Activated naive CD4-positive, alpha-beta T cell treated with anti-CD3 and anti-CD28 coated beads, Interleukin-2, amount 10 ng/mL, durations not matched to agents 7 days and 5 days (primary cell): ENCODE results near the gene PSMA3.
"Not testable (repeated sequence)": the region's sequence is repeated elsewhere in the genome, so short reads cannot be mapped to it uniquely, and the experiment has no call there.

Source experiments
- CTCF ChIA-PET: fragments of 350-600 bp; sonication (Branson Sonifier 250); formaldehyde crosslinking; loops from one replicate; lab custom pipeline; 2021; ENCODE audit warnings: antibody characterized with exemption; lab: Charles Lee
- DNase-seq: peaks from one replicate; pipeline ENCODE4 v3.0.0-alpha.2; 2020
- H3K27ac Mint-ChIP-seq: one replicate; pipeline ENCODE4 v1.8.0; 2021; ENCODE audit warnings: mild to moderate bottlenecking, moderate library complexity, mixed read lengths
- H3K27me3 Mint-ChIP-seq: one replicate; pipeline ENCODE4 v1.8.0; 2021; ENCODE audit warnings: mild to moderate bottlenecking, mixed read lengths
- H3K36me3 Mint-ChIP-seq: one replicate; pipeline ENCODE4 v1.8.0; 2021; ENCODE audit warnings: mixed read lengths
- H3K4me1 Mint-ChIP-seq: one replicate; pipeline ENCODE4 v1.8.0; 2021; ENCODE audit warnings: mixed read lengths
- H3K4me3 Mint-ChIP-seq: one replicate; pipeline ENCODE4 v1.8.0; 2021; ENCODE audit warnings: mild to moderate bottlenecking, moderate library complexity, mixed read lengths
- H3K9me3 Mint-ChIP-seq: one replicate; pipeline ENCODE4 v1.8.0; 2021; ENCODE audit warnings: mixed read lengths

PSMA3 gene

GRCh38 chr14:58243790-58244555 lies 670 bp upstream of the PSMA3 start:
- CTCF ChIA-PET: no interaction called here
- no peak for DNase-seq
- Mint-ChIP-seq H3K9me3 (no peaks in the 10 kb centered on the region), H3K36me3 (peaks cover 19% of the 10 kb centered on the region), H3K4me1 (peaks cover 42% of the 10 kb centered on the region), H3K27me3 (peaks cover 4% of the 10 kb centered on the region), H3K27ac (peak overlapping the region; percentile 98), H3K4me3 (peak overlapping the region; percentile 92)

DNA sequence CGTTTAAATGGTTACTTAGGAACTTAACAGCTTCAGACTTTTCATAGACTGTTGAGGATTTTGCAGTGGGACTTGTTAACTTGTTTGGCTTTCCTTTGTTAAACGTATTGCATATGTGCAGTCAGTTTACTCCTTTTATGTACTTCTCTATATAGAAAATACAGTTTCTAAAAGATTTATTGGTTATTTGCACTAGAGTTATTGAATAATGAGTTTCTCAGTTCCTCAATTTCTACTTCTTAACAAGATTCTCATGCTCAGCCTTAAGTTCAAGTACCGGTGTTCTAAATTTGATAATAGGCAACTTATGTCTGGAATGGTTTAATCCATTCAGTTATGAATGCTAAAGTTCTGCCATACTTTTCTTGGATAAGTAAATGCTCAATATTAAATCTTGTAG lies 919 bp downstream of the PSMA3 start:
- CTCF ChIA-PET: interaction anchor here (1.1 kb wide), 1 partner anchor 53 kb away, joined by 3 read pairs; the partner anchor contains the start of gene ARID4A
- Mint-ChIP-seq H3K9me3 (no peaks in the 10 kb centered on the region), H3K27ac (peak overlapping the region; percentile 98), H3K36me3 (peaks cover 26% of the 10 kb centered on the region), H3K4me1 (peaks cover 42% of the 10 kb centered on the region), H3K4me3 (peak overlapping the region; percentile 92), H3K27me3 (peaks cover 4% of the 10 kb centered on the region)
- DNase-seq: no peak

GRCh38 chr14:58249611-58250010 lies 5.0 kb downstream of the PSMA3 start:
- peaks cover 2% of the 10 kb centered on the region for H3K27me3 Mint-ChIP-seq
- peaks cover 40% of the 10 kb centered on the region for H3K36me3 Mint-ChIP-seq
- CTCF ChIA-PET: no interaction called here

GRCh38 chr14:58258156-58258555 lies 13.5 kb downstream of the PSMA3 start:
- Mint-ChIP-seq H3K9me3 (no peaks in the 10 kb centered on the region), H3K27me3 (no peaks in the 10 kb centered on the region), H3K4me1 (peaks cover 2% of the 10 kb centered on the region), H3K4me3 (no peak overlapping the region), H3K27ac (no peak overlapping the region), H3K36me3 (peaks cover 31% of the 10 kb centered on the region)
- CTCF ChIA-PET: interaction anchor here (0.8 kb wide), 1 partner anchor 103 kb away, joined by 4 read pairs; no protein-coding TSS in a partner anchor
- DNase-seq: no peak

More at GRCh38 chr14:58249611-58250010, 5.0 kb downstream of the PSMA3 start:
- Mint-ChIP-seq H3K9me3 (no peaks in the 10 kb centered on the region), H3K4me3 (no peak overlapping the region), H3K27ac (no peak overlapping the region), H3K4me1 (peaks cover 32% of the 10 kb centered on the region)
- no peak for DNase-seq

- H3K9me3 Mint-ChIP-seq, H3K27me3 Mint-ChIP-seq, DNase-seq, H3K4me3 Mint-ChIP-seq, H3K4me1 Mint-ChIP-seq, CTCF ChIA-PET: not testable (repeated sequence)
- peak overlapping the region; percentile 62 for H3K27ac Mint-ChIP-seq
- peaks cover 48% of the 10 kb centered on the region for H3K36me3 Mint-ChIP-seq
Observed at GRCh38 chr14:58262005-58262404, 17.4 kb downstream of the PSMA3 start.

DNA sequence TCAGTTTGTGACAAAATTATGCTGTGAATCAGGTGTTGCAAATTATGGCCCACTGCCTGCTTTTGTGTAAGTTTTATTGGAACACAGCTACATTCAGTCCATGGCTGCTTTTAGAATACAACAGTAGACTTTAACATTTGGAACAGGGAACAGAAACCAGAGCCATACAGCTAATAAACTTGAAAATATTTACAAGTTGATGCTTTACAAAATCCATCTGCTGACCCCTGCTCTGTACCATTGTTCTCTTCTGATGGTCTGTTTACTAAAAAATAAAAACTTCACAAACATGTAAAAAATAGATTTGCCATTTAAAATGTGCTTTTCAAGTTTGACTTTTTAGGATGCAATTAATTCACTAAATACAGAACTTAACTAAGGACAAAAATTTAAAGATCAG lies 20.8 kb downstream of the PSMA3 start:
- H3K4me1 Mint-ChIP-seq: no peaks in the 10 kb centered on the region
- H3K9me3 Mint-ChIP-seq: no peaks in the 10 kb centered on the region
- CTCF ChIA-PET: interaction anchor here (0.6 to 1.0 kb wide), 2 partner anchors 9 to 108 kb away, joined by 3 read pairs; no protein-coding TSS in a partner anchor
- H3K4me3 Mint-ChIP-seq: no peak overlapping the region
- peaks cover 51% of the 10 kb centered on the region for H3K36me3 Mint-ChIP-seq
- no peaks in the 10 kb centered on the region for H3K27me3 Mint-ChIP-seq
- no peak for DNase-seq
- peak overlapping the region; percentile 8 for H3K27ac Mint-ChIP-seq

GRCh38 chr14:58270628-58271027 lies 26.0 kb downstream of the PSMA3 start:
- Mint-ChIP-seq H3K4me3 (no peak overlapping the region), H3K4me1 (peaks cover 18% of the 10 kb centered on the region), H3K27me3 (no peaks in the 10 kb centered on the region), H3K27ac (peak overlapping the region; percentile 61), H3K9me3 (no peaks in the 10 kb centered on the region), H3K36me3 (peaks cover 67% of the 10 kb centered on the region)
- no peak for DNase-seq
- CTCF ChIA-PET: no interaction called here

GRCh38 chr14:58272588-58273372 lies 28.1 kb downstream of the PSMA3 start:
- no peak for DNase-seq
- Mint-ChIP-seq H3K9me3 (no peaks in the 10 kb centered on the region), H3K36me3 (peaks cover 58% of the 10 kb centered on the region), H3K4me3 (no peak overlapping the region), H3K4me1 (peaks cover 30% of the 10 kb centered on the region), H3K27me3 (no peaks in the 10 kb centered on the region), H3K27ac (no peak overlapping the region)
- CTCF ChIA-PET: no interaction called here

DNA sequence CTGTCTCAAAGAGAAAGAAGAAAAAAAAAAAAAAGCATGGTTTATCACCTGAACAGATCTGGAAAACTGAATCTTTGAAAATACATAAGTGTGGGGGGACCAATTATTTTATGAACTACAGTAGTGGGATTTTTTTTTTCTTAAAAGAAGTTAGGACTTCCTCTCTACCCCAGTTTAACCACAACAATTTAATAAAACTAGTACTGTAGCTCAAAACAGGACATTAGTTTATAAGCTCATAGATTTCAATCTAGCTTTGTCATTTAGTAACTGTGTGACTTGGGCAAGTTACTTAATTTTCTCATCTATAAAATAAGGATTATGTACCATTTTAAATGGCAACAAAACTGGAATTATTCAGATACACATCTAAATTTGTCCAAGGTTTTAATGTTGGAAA lies 30.2 kb downstream of the PSMA3 start:
- H3K36me3 Mint-ChIP-seq: peaks cover 61% of the 10 kb centered on the region
- H3K27ac Mint-ChIP-seq: peak overlapping the region; percentile 81
- no peaks in the 10 kb centered on the region for H3K27me3 Mint-ChIP-seq
- CTCF ChIA-PET: interaction anchor here (0.6 to 0.7 kb wide), 2 partner anchors 9 to 23 kb away, joined by 3 read pairs; no protein-coding TSS in a partner anchor
- no peaks in the 10 kb centered on the region for H3K9me3 Mint-ChIP-seq
- no peak overlapping the region for H3K4me3 Mint-ChIP-seq
- H3K4me1 Mint-ChIP-seq: peaks cover 35% of the 10 kb centered on the region
- no peak for DNase-seq

GRCh38 chr14:58275527-58276190 lies 31.0 kb downstream of the PSMA3 start:
- H3K27me3 Mint-ChIP-seq: no peaks in the 10 kb centered on the region
- H3K4me1 Mint-ChIP-seq: peaks cover 41% of the 10 kb centered on the region
- H3K27ac Mint-ChIP-seq: peak overlapping the region; percentile 81
- no peak for DNase-seq
- no peaks in the 10 kb centered on the region for H3K9me3 Mint-ChIP-seq
- H3K36me3 Mint-ChIP-seq: peaks cover 59% of the 10 kb centered on the region
- CTCF ChIA-PET: no interaction called here
- H3K4me3 Mint-ChIP-seq: no peak overlapping the region

DNA sequence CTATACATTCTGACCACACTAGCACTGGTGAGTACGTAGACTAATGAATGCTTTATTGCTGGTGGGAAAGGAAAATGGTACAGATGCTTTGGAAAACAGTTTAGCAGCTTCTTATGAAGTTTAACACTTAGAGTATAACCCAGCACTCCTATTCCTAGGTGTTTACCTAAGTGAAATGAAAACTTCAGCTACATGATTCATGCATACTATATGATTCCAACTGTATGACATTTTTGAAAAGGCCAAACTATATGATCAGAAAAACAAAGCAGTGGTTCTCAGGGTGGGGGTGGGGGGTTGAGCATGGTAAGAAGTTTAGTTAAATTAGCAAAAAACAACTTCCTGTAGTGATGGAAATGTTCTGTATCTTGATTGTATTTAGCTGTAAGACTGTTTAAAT lies 31.6 kb downstream of the PSMA3 start:
- Mint-ChIP-seq H3K27me3 (no peaks in the 10 kb centered on the region), H3K36me3 (peaks cover 60% of the 10 kb centered on the region), H3K27ac (peak overlapping the region; percentile 81), H3K9me3 (no peaks in the 10 kb centered on the region), H3K4me3 (no peak overlapping the region), H3K4me1 (peaks cover 44% of the 10 kb centered on the region)
- DNase-seq: no peak
- CTCF ChIA-PET: no interaction called here

DNA sequence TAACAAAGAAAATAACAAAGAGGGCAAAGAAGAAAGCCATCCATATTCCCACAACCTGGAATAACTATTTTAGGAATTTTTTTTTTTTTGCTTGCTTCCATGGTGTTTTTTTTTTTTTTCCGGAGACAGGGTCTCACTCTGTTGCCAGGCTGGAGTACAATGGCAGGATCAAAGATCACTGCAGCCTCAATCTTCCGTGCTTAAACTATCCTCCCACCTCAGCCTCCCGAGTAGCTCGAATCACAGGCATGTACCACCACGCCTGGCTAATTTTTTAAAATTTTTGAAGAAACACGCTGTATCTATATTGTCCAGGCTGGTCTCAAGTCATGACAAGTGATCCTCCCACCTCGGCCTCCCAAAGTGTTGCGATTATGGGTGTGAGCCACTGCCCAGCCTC lies 33.5 kb downstream of the PSMA3 start:
- CTCF ChIA-PET: no interaction called here
- DNase-seq: no peak
- peaks cover 61% of the 10 kb centered on the region for H3K4me1 Mint-ChIP-seq
- H3K36me3 Mint-ChIP-seq: peaks cover 63% of the 10 kb centered on the region
- peak overlapping the region; percentile 13 for H3K27ac Mint-ChIP-seq
- no peak overlapping the region for H3K4me3 Mint-ChIP-seq
- H3K27me3 Mint-ChIP-seq: no peaks in the 10 kb centered on the region
- H3K9me3 Mint-ChIP-seq: no peaks in the 10 kb centered on the region

- H3K36me3 Mint-ChIP-seq: peaks cover 66% of the 10 kb centered on the region
- H3K4me1 Mint-ChIP-seq: peaks cover 54% of the 10 kb centered on the region
- no peaks in the 10 kb centered on the region for H3K9me3 Mint-ChIP-seq
- H3K4me3 Mint-ChIP-seq: peak overlapping the region; percentile 30
- DNase-seq: no peak
- no peaks in the 10 kb centered on the region for H3K27me3 Mint-ChIP-seq
- CTCF ChIA-PET: interaction anchor here (0.8 kb wide), 1 partner anchor 728 kb away, joined by 3 read pairs; no protein-coding TSS in a partner anchor
- H3K27ac Mint-ChIP-seq: peak overlapping the region; percentile 88
Observed at GRCh38 chr14:58280954-58281787, 36.5 kb downstream of the PSMA3 start.
